Progenitor cell of endocrine pancreas (in vitro differentiated cells): Measurements from ENCODE around the gene RYR3. TPM values are rescaled to one million over a fixed set of nuclear protein-coding genes. Genes with fewer than 3 reads are reported as not detected.

Experiments
- DNase-seq: peaks from one replicate; pipeline ENCODE4 v3.0.0; 2021; ENCODE audit warnings: low spot score; ENCODE audit not compliant: unreplicated experiment
- H3K27ac Mint-ChIP-seq: 2 replicates; pipeline ENCODE4 v1.8.0; 2021; ENCODE audit warnings: mild to moderate bottlenecking, moderate library complexity, mixed read lengths
- H3K27me3 Mint-ChIP-seq: 2 replicates; pipeline ENCODE4 v1.8.0; 2021; ENCODE audit warnings: mixed read lengths
- H3K36me3 Mint-ChIP-seq: 2 replicates; pipeline ENCODE4 v1.8.0; 2022; ENCODE audit warnings: mixed read lengths; ENCODE audit not compliant: insufficient read depth
- H3K4me1 Mint-ChIP-seq: 2 replicates; pipeline ENCODE4 v1.8.0; 2021; ENCODE audit warnings: low read depth, mixed read lengths
- H3K4me3 Mint-ChIP-seq: 2 replicates; pipeline ENCODE4 v1.8.0; 2021; ENCODE audit warnings: low read depth, mild to moderate bottlenecking, moderate library complexity, mixed read lengths
- H3K9me3 Mint-ChIP-seq: 2 replicates; pipeline ENCODE4 v1.8.0; 2021; ENCODE audit warnings: low read depth, mixed read lengths
- total RNA-seq: library from RNA; stranded (reverse); gene quantifications from 2 replicates; pipeline ENCODE4 v1.2.1, GENCODE V29; 2021
- TF ChIP-seq, protein P1 (sequence below): fragments of 200-600 bp; sonication (generic); IDR thresholded peaks from one replicate; pipeline ENCODE4 v1.5.0; 2021; ENCODE audit warnings: antibody characterized with exemption, mild to moderate bottlenecking; ENCODE audit not compliant: unreplicated experiment

RYR3 gene
- total RNA-seq, 1 donor from 2014 or later, result 0.07 TPM

DNA sequence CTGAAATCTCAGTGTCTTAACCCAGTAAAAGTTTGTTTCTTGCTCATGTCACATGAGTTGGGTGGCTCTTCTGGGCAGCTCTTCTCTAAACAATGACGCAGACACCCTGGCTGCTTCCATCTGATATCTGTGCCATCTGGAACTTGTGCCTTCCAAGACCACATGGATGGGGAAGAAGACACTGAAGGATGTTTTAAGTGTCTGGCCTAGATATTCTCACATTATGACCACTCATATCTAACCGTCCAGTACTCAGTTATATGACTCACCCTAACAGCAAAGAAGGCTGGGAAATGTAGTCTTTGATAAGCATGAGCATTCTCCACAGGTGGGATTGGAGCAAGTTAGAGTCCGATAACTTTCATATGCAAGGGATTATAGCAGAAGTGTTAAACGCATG is 66.4 kb downstream of the RYR3 start:
- Mint-ChIP-seq H3K36me3 (no peaks in the 10 kb centered on the region), H3K27me3 (no peaks in the 10 kb centered on the region), H3K9me3 (peaks cover 4% of the 10 kb centered on the region), H3K4me3 (no peak overlapping the region), H3K4me1 (no peaks in the 10 kb centered on the region), H3K27ac (no peak overlapping the region)
- no peak for DNase-seq
- TF ChIP-seq, protein P1, sequence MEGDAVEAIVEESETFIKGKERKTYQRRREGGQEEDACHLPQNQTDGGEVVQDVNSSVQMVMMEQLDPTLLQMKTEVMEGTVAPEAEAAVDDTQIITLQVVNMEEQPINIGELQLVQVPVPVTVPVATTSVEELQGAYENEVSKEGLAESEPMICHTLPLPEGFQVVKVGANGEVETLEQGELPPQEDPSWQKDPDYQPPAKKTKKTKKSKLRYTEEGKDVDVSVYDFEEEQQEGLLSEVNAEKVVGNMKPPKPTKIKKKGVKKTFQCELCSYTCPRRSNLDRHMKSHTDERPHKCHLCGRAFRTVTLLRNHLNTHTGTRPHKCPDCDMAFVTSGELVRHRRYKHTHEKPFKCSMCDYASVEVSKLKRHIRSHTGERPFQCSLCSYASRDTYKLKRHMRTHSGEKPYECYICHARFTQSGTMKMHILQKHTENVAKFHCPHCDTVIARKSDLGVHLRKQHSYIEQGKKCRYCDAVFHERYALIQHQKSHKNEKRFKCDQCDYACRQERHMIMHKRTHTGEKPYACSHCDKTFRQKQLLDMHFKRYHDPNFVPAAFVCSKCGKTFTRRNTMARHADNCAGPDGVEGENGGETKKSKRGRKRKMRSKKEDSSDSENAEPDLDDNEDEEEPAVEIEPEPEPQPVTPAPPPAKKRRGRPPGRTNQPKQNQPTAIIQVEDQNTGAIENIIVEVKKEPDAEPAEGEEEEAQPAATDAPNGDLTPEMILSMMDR, result no peak

DNA sequence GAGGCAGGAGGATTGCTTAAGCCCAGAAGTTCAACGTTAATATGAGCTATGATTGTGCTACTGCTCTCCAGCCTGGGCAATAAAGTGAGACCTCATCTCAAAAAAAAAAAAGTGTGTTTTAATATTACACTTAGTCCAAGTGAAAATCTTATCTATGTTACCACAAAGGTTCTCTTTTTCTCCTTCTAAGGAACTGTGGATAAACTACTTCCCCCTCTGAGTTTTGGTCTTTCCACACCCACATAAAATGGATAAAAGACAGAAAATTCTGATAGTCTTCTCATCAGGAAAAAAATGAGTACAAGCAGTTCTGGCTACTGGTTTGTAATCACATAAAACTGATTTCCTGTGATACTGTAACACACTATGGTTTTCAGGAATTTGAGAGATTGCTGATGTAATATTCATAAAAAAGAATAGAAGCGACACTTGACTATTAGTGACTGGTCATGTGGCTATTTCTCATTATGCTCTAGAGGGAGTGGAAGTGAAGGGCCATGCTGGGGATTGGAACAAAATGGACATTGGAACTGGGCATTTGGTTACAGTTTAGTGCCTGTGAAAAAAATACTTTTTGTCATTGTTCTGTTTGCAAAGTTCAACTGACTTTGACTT is 68.2 kb downstream of the RYR3 start:
- H3K27me3 Mint-ChIP-seq, result no peaks in the 10 kb centered on the region
- H3K27ac Mint-ChIP-seq, result no peak overlapping the region
- no peaks in the 10 kb centered on the region for H3K36me3 Mint-ChIP-seq
- no peak overlapping the region for H3K4me3 Mint-ChIP-seq
- H3K9me3 Mint-ChIP-seq, result peaks cover 4% of the 10 kb centered on the region
- no peak for DNase-seq
- TF ChIP-seq, protein P1, result no peak
- no peaks in the 10 kb centered on the region for H3K4me1 Mint-ChIP-seq

DNA sequence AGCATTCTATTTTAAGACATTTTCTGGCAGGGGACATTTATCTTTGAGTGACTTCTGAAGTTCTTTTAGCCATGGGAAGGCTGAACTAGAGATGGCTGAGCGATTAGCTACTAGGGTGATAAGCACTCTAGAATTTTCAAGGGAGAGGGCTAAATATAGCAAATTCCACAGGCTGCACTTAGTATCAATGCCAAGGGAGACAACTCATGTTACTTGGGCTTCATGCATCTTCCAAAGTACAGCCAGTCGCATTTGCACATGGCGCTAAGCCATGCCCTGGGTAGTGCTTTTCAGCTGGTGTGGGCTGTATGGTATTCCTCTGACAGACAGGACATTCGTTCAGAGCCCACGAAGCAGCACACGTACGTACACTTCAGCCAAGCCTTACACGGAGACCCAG is 69.6 kb downstream of the RYR3 start:
- TF ChIP-seq, protein P1, result no peak
- H3K36me3 Mint-ChIP-seq, result no peaks in the 10 kb centered on the region
- no peak overlapping the region for H3K4me3 Mint-ChIP-seq
- no peaks in the 10 kb centered on the region for H3K27me3 Mint-ChIP-seq
- H3K4me1 Mint-ChIP-seq, result no peaks in the 10 kb centered on the region
- DNase-seq, result no peak
- no peak overlapping the region for H3K27ac Mint-ChIP-seq
- H3K9me3 Mint-ChIP-seq, result peaks cover 4% of the 10 kb centered on the region

DNA sequence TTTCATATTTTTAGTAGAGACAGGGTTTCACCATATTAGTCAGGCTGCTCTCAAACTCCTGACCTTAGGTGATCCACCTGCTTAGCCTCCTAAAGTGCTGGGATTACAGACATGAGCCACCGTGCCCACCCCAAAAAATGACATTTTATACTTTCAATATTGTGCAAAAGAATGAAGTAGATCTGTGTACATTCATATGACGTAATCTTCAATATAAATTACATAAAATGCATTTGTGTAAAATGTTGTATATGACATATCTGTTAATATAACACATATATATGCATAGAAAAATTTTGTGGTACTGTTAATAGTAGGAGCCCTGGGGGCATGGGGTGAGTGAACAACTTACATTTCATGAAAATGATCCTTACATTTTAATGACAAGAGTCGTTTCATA is 71.7 kb downstream of the RYR3 start:
- Mint-ChIP-seq H3K4me1 (no peaks in the 10 kb centered on the region), H3K4me3 (no peak overlapping the region), H3K27ac (no peak overlapping the region), H3K9me3 (no peaks in the 10 kb centered on the region), H3K27me3 (no peaks in the 10 kb centered on the region), H3K36me3 (no peaks in the 10 kb centered on the region)
- TF ChIP-seq, protein P1, result no peak
- no peak for DNase-seq

DNA sequence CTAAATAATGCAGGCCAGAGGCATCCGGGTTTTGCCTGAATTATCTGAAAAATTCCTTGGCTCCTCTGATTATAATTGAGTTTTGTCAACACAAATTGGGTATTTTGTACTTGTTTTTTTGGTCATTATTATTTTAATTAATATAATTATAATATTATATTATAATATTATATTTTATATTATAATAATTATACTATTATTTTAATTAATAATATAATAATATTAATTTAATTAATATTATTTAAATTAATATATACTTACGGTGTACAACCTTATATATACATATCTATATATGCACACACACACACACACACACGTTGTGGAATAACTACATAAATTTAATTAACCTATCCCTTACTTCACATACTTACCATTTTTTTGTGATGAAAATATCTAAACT is 73.5 kb downstream of the RYR3 start:
- TF ChIP-seq, protein P1, result no peak
- no peaks in the 10 kb centered on the region for H3K9me3 Mint-ChIP-seq
- H3K36me3 Mint-ChIP-seq, result no peaks in the 10 kb centered on the region
- no peaks in the 10 kb centered on the region for H3K4me1 Mint-ChIP-seq
- H3K27ac Mint-ChIP-seq, result no peak overlapping the region
- no peaks in the 10 kb centered on the region for H3K27me3 Mint-ChIP-seq
- H3K4me3 Mint-ChIP-seq, result no peak overlapping the region
- no peak for DNase-seq
